Measurements from ENCODE around the gene CLEC18B.
"Not testable (repeated sequence)": the region's sequence is repeated elsewhere in the genome, so short reads cannot be mapped to it uniquely, and the experiment has no call there.

The CLEC18B gene

GRCh38 chr16:74425751-74426150, 4.5 kb upstream of the CLEC18B start:
- H3K4me1 ChIP-seq; H3K4me3 ChIP-seq; in situ Hi-C loops (cut with MboI; ENCODE audit: low sequenced_read_pairs); H3K27me3 ChIP-seq (ENCODE audit: low read depth); H3K9me3 ChIP-seq; H3K36me3 ChIP-seq (replicated peaks); DNase-seq (ENCODE audit: low spot score in 2 of 2): not testable (repeated sequence)

- H3K27me3 ChIP-seq (ENCODE audit: low read depth); DNase-seq (ENCODE audit: low spot score in 2 of 2); in situ Hi-C loops (cut with MboI; ENCODE audit: low sequenced_read_pairs); H3K4me1 ChIP-seq; H3K4me3 ChIP-seq; H3K9me3 ChIP-seq; H3K36me3 ChIP-seq (replicated peaks): not testable (repeated sequence)
Observed at GRCh38 chr16:74423721-74424120, 2.4 kb upstream of the CLEC18B start.

GRCh38 chr16:74422086-74422485, 808 bp upstream of the CLEC18B start:
- H3K27me3 ChIP-seq (ENCODE audit: low read depth); H3K36me3 ChIP-seq (replicated peaks); in situ Hi-C loops (cut with MboI; ENCODE audit: low sequenced_read_pairs); H3K4me1 ChIP-seq; DNase-seq (ENCODE audit: low spot score in 2 of 2); H3K4me3 ChIP-seq; H3K9me3 ChIP-seq: not testable (repeated sequence)

- H3K27me3 ChIP-seq (ENCODE audit: low read depth); DNase-seq (ENCODE audit: low spot score in 2 of 2); H3K4me1 ChIP-seq; H3K36me3 ChIP-seq (replicated peaks); in situ Hi-C loops (cut with MboI; ENCODE audit: low sequenced_read_pairs); H3K4me3 ChIP-seq; H3K9me3 ChIP-seq: not testable (repeated sequence)
Observed at GRCh38 chr16:74421482-74421785, 156 bp upstream of the CLEC18B start.

GRCh38 chr16:74419811-74420210, 1.5 kb downstream of the CLEC18B start:
- in situ Hi-C loops (cut with MboI; ENCODE audit: low sequenced_read_pairs); H3K9me3 ChIP-seq; H3K4me3 ChIP-seq; H3K27me3 ChIP-seq (ENCODE audit: low read depth); H3K4me1 ChIP-seq; H3K36me3 ChIP-seq (replicated peaks); DNase-seq (ENCODE audit: low spot score in 2 of 2): not testable (repeated sequence)

GRCh38 chr16:74417897-74418296, 3.4 kb downstream of the CLEC18B start:
- H3K27me3 ChIP-seq (ENCODE audit: low read depth); in situ Hi-C loops (cut with MboI; ENCODE audit: low sequenced_read_pairs); DNase-seq (ENCODE audit: low spot score in 2 of 2); H3K9me3 ChIP-seq; H3K4me3 ChIP-seq; H3K4me1 ChIP-seq; H3K36me3 ChIP-seq (replicated peaks): not testable (repeated sequence)

GRCh38 chr16:74413920-74414319, 7.4 kb downstream of the CLEC18B start:
- peak in 1 of 2 experiments; percentile 7 for DNase-seq (ENCODE audit: low spot score in 2 of 2)
- in situ Hi-C loops (cut with MboI; ENCODE audit: low sequenced_read_pairs) = not testable (repeated sequence)

GRCh38 chr16:74413485-74413884, 7.8 kb downstream of the CLEC18B start:
- H3K9me3 ChIP-seq; H3K36me3 ChIP-seq (replicated peaks); H3K4me1 ChIP-seq; H3K27me3 ChIP-seq (ENCODE audit: low read depth); DNase-seq (ENCODE audit: low spot score in 2 of 2); H3K4me3 ChIP-seq; in situ Hi-C loops (cut with MboI; ENCODE audit: low sequenced_read_pairs): not testable (repeated sequence)

More at GRCh38 chr16:74413920-74414319, 7.4 kb downstream of the CLEC18B start:
- H3K4me1 ChIP-seq; H3K9me3 ChIP-seq; H3K27me3 ChIP-seq (ENCODE audit: low read depth); H3K4me3 ChIP-seq; H3K36me3 ChIP-seq (replicated peaks): not testable (repeated sequence)

- H3K4me3 ChIP-seq; in situ Hi-C loops (cut with MboI; ENCODE audit: low sequenced_read_pairs); H3K9me3 ChIP-seq; H3K4me1 ChIP-seq; H3K36me3 ChIP-seq (replicated peaks); H3K27me3 ChIP-seq (ENCODE audit: low read depth): not testable (repeated sequence)
- DNase-seq (ENCODE audit: low spot score in 2 of 2) = peak in 1 of 2 experiments; percentile 4
Observed at GRCh38 chr16:74412775-74413390, 8.4 kb downstream of the CLEC18B start.

- H3K27me3 ChIP-seq (ENCODE audit: low read depth); H3K36me3 ChIP-seq (replicated peaks); H3K4me3 ChIP-seq; H3K4me1 ChIP-seq; in situ Hi-C loops (cut with MboI; ENCODE audit: low sequenced_read_pairs); H3K9me3 ChIP-seq: not testable (repeated sequence)
- peak in 1 of 2 experiments; percentile 4 for DNase-seq (ENCODE audit: low spot score in 2 of 2)
Observed at GRCh38 chr16:74412138-74412774, 9.0 kb downstream of the CLEC18B start.

GRCh38 chr16:74410981-74411380, 10.3 kb downstream of the CLEC18B start:
- DNase-seq (ENCODE audit: low spot score in 2 of 2); H3K4me3 ChIP-seq; H3K9me3 ChIP-seq; H3K4me1 ChIP-seq; H3K36me3 ChIP-seq (replicated peaks); H3K27me3 ChIP-seq (ENCODE audit: low read depth); in situ Hi-C loops (cut with MboI; ENCODE audit: low sequenced_read_pairs): not testable (repeated sequence)

- in situ Hi-C loops (cut with MboI; ENCODE audit: low sequenced_read_pairs); H3K27me3 ChIP-seq (ENCODE audit: low read depth); H3K36me3 ChIP-seq (replicated peaks); H3K4me3 ChIP-seq; H3K9me3 ChIP-seq; DNase-seq (ENCODE audit: low spot score in 2 of 2); H3K4me1 ChIP-seq: not testable (repeated sequence)
Observed at GRCh38 chr16:74410057-74410957, 11.0 kb downstream of the CLEC18B start.

GRCh38 chr16:74409185-74409981, 11.9 kb downstream of the CLEC18B start:
- DNase-seq (ENCODE audit: low spot score in 2 of 2); H3K36me3 ChIP-seq (replicated peaks); H3K4me1 ChIP-seq; H3K9me3 ChIP-seq; H3K27me3 ChIP-seq (ENCODE audit: low read depth); H3K4me3 ChIP-seq; in situ Hi-C loops (cut with MboI; ENCODE audit: low sequenced_read_pairs): not testable (repeated sequence)

GRCh38 chr16:74407362-74407705, 13.9 kb downstream of the CLEC18B start:
- H3K9me3 ChIP-seq; H3K27me3 ChIP-seq (ENCODE audit: low read depth); H3K4me3 ChIP-seq; H3K4me1 ChIP-seq; in situ Hi-C loops (cut with MboI; ENCODE audit: low sequenced_read_pairs); H3K36me3 ChIP-seq (replicated peaks); DNase-seq (ENCODE audit: low spot score in 2 of 2): not testable (repeated sequence)

Measured in HAP-1 (cell line).